Epithelial cell of esophagus (primary cell): Measurements from ENCODE around the gene MLLT3.

ENCODE experiments used
- DNase-seq: peaks from one replicate; pipeline ENCODE4 v3.0.0; 2010; ENCODE audit warnings: low read depth
- H3K4me3 ChIP-seq: 2 replicates; pipeline ENCODE4 v1.5.1; 2011; ENCODE audit warnings: mild to moderate bottlenecking, low read length, control low read depth
- CTCF ChIP-seq: IDR thresholded peaks from 2 replicates; pipeline ENCODE4 v1.5.1; 2011; ENCODE audit warnings: low read depth, mild to moderate bottlenecking, low read length, control low read depth, inconsistent platforms; ENCODE audit not compliant: insufficient read depth; ENCODE audit errors: missing control alignments

MLLT3 gene

GRCh38 chr9:20622330-20623020, at the start of gene MLLT3:
Gene MLLT3, minus strand, starts transcription at chr9:20622499.
- peak within 1 kb of the TSS; percentile 83 for H3K4me3 ChIP-seq
- DNase-seq, result peak; percentile 96
- TF ChIP-seq CTCF, result no peak

- TF ChIP-seq CTCF, result no peak
- DNase-seq, result no peak
- no peak overlapping the region for H3K4me3 ChIP-seq
These were observed 49.3 kb upstream of the MLLT3 start for GRCh38 chr9:20671635-20672034.

GRCh38 chr9:20670395-20670794, 48.1 kb upstream of the MLLT3 start:
- DNase-seq, result no peak
- no peak for TF ChIP-seq CTCF
- H3K4me3 ChIP-seq, result no peak overlapping the region

GRCh38 chr9:20664501-20664900, 42.2 kb upstream of the MLLT3 start:
- H3K4me3 ChIP-seq, result no peak overlapping the region
- TF ChIP-seq CTCF, result no peak
- no peak for DNase-seq

GRCh38 chr9:20663133-20663532, 40.8 kb upstream of the MLLT3 start:
- DNase-seq, result no peak
- no peak for TF ChIP-seq CTCF
- H3K4me3 ChIP-seq, result no peak overlapping the region

GRCh38 chr9:20662156-20662555, 39.9 kb upstream of the MLLT3 start:
- no peak for DNase-seq
- no peak overlapping the region for H3K4me3 ChIP-seq
- no peak for TF ChIP-seq CTCF

GRCh38 chr9:20659474-20659967, 37.2 kb upstream of the MLLT3 start:
- peak; percentile 10 for DNase-seq
- H3K4me3 ChIP-seq, result no peak overlapping the region
- TF ChIP-seq CTCF, result no peak
